ENCODE results near the gene CCDC137.

The CCDC137 gene

DNA sequence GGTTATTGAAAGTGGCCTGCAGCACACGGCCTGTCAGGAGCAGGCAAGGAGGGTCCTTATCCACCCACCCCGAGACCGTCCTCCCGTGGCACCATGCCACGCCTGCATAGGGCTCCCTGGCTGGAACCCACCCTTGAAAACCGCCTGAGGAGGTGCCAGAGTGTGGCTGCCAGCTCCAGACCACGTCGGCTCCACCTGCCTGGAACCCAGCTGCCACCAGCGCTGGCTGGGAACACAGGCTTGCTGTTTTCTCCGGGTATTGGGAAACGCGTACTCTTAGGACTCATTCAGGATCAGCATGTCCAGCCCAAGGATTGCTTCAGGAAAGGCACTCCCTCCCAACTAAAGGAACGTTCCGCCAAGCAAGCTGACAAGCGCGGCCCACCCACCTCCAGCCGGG lies 10.4 kb downstream of the CCDC137 start:
- TF ChIP-seq, protein P1, sequence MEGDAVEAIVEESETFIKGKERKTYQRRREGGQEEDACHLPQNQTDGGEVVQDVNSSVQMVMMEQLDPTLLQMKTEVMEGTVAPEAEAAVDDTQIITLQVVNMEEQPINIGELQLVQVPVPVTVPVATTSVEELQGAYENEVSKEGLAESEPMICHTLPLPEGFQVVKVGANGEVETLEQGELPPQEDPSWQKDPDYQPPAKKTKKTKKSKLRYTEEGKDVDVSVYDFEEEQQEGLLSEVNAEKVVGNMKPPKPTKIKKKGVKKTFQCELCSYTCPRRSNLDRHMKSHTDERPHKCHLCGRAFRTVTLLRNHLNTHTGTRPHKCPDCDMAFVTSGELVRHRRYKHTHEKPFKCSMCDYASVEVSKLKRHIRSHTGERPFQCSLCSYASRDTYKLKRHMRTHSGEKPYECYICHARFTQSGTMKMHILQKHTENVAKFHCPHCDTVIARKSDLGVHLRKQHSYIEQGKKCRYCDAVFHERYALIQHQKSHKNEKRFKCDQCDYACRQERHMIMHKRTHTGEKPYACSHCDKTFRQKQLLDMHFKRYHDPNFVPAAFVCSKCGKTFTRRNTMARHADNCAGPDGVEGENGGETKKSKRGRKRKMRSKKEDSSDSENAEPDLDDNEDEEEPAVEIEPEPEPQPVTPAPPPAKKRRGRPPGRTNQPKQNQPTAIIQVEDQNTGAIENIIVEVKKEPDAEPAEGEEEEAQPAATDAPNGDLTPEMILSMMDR (IDR thresholded peaks at IDR 0.05; ENCODE audit: borderline replicate concordance, control extremely low read depth, extremely low read depth, insufficient read depth, missing control alignments) = no peak
- in situ Hi-C loops (cut with MboI; ENCODE audit: low sequenced_read_pairs, unreplicated experiment) = no loop called here
- no peak for DNase-seq (ENCODE audit: low spot score)

DNA sequence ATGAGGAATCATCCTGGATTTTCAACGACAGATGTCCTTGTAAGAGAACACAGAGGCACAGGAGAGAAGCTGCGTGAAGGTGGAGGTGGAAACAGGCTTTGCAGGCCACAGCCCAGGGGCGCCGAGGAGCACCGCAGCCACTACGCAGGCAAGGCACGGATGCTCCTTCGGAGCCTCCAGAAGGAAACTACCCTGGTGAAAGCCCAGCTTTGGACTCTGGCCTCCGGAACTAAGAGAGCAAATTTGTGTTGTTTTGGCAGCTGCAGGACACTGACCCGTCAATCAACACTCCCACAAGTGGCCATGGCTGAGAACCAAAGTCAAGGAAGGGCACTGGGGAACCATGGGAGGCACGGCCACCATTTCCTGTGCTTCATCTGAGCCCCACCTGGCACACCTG lies 13.6 kb downstream of the CCDC137 start:
- in situ Hi-C loops (cut with MboI; ENCODE audit: low sequenced_read_pairs, unreplicated experiment) = no loop called here
- TF ChIP-seq, protein P1 (IDR thresholded peaks at IDR 0.05; ENCODE audit: borderline replicate concordance, control extremely low read depth, extremely low read depth, insufficient read depth, missing control alignments) = no peak
- no peak for DNase-seq (ENCODE audit: low spot score)

DNA sequence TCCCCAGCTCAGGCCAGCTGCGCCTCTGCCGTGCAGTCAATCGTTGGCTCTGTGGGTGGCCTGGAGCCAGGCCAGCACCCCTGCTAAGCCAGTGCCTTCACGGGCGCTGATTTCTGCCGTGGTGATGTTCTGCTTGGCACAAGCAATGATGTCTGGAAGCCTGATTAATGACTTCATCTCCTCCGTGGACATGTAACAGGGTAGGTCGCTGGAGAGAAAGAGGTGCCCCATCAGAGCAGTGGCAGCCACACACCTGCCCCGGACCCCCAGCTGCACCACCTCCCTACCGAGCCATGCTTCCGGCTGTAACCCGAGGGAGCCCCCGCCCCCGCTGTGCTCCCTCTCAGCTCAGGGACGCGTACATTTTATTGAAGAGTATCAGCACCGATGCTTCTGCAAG lies 15.1 kb downstream of the CCDC137 start:
- TF ChIP-seq, protein P1 (IDR thresholded peaks at IDR 0.05; ENCODE audit: borderline replicate concordance, control extremely low read depth, extremely low read depth, insufficient read depth, missing control alignments) = no peak
- in situ Hi-C loops (cut with MboI; ENCODE audit: low sequenced_read_pairs, unreplicated experiment) = no loop called here
- no peak for DNase-seq (ENCODE audit: low spot score)

DNA sequence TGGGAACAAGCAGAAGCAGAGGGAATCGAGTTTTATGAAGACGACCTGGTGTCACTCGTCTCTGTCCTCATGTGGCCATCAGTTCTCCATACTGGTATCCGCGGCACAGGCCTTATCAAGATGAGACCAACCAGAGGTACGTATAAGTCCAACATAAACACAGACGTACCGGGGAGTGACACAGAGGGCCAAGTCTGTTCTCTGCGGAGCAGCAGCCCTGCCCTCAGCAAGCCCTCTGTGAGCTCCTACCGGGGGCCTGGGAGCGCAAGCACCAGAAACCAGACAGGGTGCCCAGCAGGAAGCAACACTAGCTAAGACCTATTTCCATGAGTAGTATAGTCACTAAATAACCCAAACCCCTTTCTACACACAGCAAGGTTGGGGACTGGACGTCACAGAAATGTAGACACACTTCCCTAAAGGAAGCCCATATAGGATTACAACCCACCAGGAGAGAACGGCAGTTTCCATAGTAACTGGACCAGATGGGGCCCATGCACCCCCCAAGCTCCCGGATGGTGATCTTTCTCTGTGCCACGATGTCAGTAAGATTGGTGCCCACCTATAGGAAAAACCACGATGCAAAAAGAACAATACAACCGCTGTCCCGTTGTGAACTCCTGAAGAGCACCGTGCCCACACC lies 16.1 kb downstream of the CCDC137 start:
- TF ChIP-seq, protein P1 (IDR thresholded peaks at IDR 0.05; ENCODE audit: borderline replicate concordance, control extremely low read depth, extremely low read depth, insufficient read depth, missing control alignments) = no peak
- in situ Hi-C loops (cut with MboI; ENCODE audit: low sequenced_read_pairs, unreplicated experiment) = no loop called here
- DNase-seq (ENCODE audit: low spot score) = no peak

DNA sequence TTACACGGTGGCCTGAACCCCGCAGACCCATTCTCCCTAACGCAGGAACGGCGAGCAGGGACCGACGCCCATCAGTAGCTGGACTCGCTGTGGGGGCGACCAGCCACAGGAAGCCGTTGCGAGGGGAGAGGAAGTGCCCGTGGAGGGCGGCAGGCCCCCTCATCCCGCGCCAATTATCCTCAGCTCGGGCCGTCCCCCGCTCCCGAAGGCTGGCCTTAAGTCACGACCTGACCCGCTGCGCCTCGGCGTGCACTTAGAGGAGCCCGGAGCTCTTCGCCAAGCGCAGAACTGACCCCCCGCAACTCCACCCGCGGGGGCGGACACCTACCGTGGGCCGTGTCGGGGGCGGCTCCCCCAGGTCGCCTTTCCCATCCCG lies 16.7 kb downstream of the CCDC137 start:
- TF ChIP-seq, protein P1 (IDR thresholded peaks at IDR 0.05; ENCODE audit: borderline replicate concordance, control extremely low read depth, extremely low read depth, insufficient read depth, missing control alignments) = no peak
- in situ Hi-C loops (cut with MboI; ENCODE audit: low sequenced_read_pairs, unreplicated experiment) = no loop called here
- DNase-seq (ENCODE audit: low spot score) = no peak

DNA sequence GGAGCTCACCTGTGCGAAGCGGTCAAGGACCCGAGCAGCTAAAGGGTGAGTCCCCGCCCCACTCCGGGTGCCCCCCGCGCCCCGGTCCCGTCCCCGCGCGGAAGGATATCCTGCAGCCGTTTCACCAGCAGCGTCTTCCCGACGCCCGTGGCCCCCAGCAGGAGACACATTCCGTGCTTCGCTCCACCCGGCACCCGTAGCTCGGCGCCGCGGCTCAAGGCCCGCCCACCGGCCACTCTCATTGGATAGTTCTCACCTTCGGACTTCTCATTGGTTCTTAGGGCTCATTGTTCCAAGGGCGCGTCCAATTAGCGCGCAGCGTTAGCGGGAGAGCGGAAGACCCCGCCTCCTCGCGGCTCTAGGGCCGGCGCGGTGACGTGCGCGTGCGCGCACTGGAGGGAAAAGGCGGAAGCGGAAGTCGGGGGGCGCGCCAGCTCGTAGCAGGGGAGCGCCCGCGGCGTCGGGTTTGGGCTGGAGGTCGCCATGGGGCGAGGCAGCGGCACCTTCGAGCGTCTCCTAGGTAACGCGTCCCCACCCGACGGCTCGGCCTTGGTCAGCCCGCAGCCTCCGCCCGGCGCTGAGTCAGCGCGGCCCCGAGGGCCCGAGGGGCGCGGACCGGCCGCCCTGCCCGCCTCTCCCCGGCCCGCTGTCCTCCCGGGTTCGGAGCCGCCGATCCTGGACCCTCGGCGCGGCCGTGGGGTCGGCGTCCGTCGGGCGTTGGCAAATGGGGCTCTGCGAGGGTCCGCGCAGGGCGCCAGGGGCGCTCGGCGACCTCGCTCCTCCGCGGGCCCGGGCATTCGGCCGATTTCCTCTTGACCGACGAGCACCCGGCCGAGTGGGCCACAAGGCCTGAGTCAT lies 17.3 kb downstream of the CCDC137 start, which contains the start of the genes ARL16 and HGS:
TSS of gene ARL16 (minus strand) at position 214 of the 858 bp plus-strand sequence. CDS start at position 170, 44 bp downstream.
TSS of gene HGS (plus strand) at position 428 of the 858 bp plus-strand sequence. CDS start at position 484, 56 bp downstream.
- TF ChIP-seq, protein P1 (IDR thresholded peaks at IDR 0.05; ENCODE audit: borderline replicate concordance, control extremely low read depth, extremely low read depth, insufficient read depth, missing control alignments) = no peak
- in situ Hi-C loops (cut with MboI; ENCODE audit: low sequenced_read_pairs, unreplicated experiment) = no loop called here
- peak; percentile 100 for DNase-seq (ENCODE audit: low spot score)
